ENCODE results near the gene MRPL19.

GRCh38 chr2:75710220-75710576, 63.6 kb downstream of the MRPL19 start:
- TF ChIP-seq CTCF (conservative IDR thresholded peaks at IDR 0.05; ENCODE audit: low read depth in 2 of 2), result no peak
- TF ChIP-seq POLR2AphosphoS5 (IDR thresholded peaks at IDR 0.05; ENCODE audit: low read depth), result no peak
- no peak for TF ChIP-seq CREB1 (CRISPR knock-in tag; IDR thresholded peaks at IDR 0.05; ENCODE audit: low read depth)
- TF ChIP-seq EZH2 (IDR thresholded peaks at IDR 0.05; ENCODE audit: low read depth, unreplicated experiment), result no peak
- TF ChIP-seq EZH2phosphoT487 (IDR thresholded peaks at IDR 0.05; ENCODE audit: unreplicated experiment), result no peak
- TF ChIP-seq, protein P1, sequence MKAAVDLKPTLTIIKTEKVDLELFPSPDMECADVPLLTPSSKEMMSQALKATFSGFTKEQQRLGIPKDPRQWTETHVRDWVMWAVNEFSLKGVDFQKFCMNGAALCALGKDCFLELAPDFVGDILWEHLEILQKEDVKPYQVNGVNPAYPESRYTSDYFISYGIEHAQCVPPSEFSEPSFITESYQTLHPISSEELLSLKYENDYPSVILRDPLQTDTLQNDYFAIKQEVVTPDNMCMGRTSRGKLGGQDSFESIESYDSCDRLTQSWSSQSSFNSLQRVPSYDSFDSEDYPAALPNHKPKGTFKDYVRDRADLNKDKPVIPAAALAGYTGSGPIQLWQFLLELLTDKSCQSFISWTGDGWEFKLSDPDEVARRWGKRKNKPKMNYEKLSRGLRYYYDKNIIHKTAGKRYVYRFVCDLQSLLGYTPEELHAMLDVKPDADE (IDR thresholded peaks at IDR 0.05), result no peak
- TF ChIP-seq JUNB (IDR thresholded peaks at IDR 0.05; ENCODE audit: unreplicated experiment), result no peak
- TF ChIP-seq NANOG (IDR thresholded peaks at IDR 0.05; ENCODE audit: borderline replicate concordance), result no peak
- TF ChIP-seq, protein P2, sequence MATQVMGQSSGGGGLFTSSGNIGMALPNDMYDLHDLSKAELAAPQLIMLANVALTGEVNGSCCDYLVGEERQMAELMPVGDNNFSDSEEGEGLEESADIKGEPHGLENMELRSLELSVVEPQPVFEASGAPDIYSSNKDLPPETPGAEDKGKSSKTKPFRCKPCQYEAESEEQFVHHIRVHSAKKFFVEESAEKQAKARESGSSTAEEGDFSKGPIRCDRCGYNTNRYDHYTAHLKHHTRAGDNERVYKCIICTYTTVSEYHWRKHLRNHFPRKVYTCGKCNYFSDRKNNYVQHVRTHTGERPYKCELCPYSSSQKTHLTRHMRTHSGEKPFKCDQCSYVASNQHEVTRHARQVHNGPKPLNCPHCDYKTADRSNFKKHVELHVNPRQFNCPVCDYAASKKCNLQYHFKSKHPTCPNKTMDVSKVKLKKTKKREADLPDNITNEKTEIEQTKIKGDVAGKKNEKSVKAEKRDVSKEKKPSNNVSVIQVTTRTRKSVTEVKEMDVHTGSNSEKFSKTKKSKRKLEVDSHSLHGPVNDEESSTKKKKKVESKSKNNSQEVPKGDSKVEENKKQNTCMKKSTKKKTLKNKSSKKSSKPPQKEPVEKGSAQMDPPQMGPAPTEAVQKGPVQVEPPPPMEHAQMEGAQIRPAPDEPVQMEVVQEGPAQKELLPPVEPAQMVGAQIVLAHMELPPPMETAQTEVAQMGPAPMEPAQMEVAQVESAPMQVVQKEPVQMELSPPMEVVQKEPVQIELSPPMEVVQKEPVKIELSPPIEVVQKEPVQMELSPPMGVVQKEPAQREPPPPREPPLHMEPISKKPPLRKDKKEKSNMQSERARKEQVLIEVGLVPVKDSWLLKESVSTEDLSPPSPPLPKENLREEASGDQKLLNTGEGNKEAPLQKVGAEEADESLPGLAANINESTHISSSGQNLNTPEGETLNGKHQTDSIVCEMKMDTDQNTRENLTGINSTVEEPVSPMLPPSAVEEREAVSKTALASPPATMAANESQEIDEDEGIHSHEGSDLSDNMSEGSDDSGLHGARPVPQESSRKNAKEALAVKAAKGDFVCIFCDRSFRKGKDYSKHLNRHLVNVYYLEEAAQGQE (IDR thresholded peaks at IDR 0.05; ENCODE audit: unreplicated experiment), result no peak
- no peak for TF ChIP-seq ZNF331 (CRISPR knock-in tag; IDR thresholded peaks at IDR 0.05; ENCODE audit: low read depth)
- TF ChIP-seq STAT1 (IDR thresholded peaks at IDR 0.05; ENCODE audit: unreplicated experiment), result no peak
- no peak for TF ChIP-seq ZNF462 (CRISPR knock-in tag; IDR thresholded peaks at IDR 0.05)

Data from GM23338 (cell line).